GM21737 (cell line): ENCODE data around the gene SRGAP2.
"Not testable (repeated sequence)": the region's sequence is repeated elsewhere in the genome, so short reads cannot be mapped to it uniquely, and the experiment has no call there.

ENCODE experiments used
- ATAC-seq: cut with Tn5 transposase; IDR thresholded peaks from one replicate; pipeline ENCODE4 v1.9.1; 2021; ENCODE audit warnings: mild to moderate bottlenecking, moderate library complexity; ENCODE audit not compliant: unreplicated experiment

SRGAP2 gene

DNA sequence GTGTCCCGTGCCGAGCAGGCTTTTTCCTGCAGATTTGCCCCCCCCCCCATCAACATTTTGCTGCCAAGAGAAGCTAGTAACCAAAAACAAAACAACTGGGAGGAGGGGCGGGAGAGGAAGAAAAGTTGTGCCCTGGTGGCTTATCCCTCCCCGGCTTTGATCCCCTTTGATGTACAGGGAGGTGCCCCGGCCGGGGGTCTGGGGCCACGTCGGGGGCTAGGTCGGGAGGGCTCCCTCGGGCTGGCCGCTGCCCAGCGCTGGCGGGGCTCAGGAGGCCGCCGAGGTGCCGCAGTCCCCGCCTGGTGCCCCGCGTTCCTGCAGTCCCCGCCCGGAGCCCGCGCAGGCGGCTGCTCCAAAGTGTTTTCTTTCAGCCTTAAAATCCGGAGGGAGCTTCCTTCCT, 1.5 kb downstream of the SRGAP2 start:
- ATAC-seq = not testable (repeated sequence)

DNA sequence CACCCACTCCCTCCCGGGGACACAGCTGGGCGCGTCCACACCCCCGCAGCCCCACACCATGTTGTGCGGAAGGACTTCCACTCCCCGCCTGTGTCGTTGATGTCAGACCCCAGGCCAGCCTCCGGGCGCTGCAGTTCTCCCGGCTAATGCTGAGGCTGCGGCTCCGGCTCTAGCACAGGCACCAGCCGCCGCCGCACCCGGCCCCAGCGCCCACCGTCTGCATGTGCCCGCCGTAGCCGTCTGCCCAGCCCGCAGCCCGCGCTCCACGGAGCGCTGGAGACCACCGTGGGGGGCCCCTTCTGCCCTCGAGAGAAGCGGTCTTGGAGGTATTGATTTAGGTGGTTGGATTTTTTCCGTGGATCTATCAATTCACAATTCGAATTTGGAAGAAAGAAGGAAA, 2.2 kb downstream of the SRGAP2 start:
- not testable (repeated sequence) for ATAC-seq

DNA sequence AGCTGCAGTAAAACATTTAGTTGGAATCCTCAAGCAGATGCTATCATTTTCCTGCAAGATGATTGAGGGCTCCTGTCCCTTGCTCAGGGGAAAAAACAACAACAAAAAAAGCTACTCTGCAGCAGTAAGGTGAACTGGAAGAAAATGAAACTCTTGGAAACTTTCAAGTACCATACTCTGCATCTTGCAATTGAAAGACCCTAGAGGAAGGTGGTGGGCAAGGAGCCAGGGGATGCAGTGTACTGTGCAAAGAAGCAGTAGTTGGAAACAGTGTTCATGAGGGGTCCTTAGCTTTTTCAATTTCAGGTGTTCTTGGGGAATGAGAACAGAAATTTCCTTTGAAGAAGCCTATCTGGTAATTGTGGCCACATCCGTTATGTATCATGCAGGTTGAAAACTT, 7.5 kb downstream of the SRGAP2 start:
- not testable (repeated sequence) for ATAC-seq

DNA sequence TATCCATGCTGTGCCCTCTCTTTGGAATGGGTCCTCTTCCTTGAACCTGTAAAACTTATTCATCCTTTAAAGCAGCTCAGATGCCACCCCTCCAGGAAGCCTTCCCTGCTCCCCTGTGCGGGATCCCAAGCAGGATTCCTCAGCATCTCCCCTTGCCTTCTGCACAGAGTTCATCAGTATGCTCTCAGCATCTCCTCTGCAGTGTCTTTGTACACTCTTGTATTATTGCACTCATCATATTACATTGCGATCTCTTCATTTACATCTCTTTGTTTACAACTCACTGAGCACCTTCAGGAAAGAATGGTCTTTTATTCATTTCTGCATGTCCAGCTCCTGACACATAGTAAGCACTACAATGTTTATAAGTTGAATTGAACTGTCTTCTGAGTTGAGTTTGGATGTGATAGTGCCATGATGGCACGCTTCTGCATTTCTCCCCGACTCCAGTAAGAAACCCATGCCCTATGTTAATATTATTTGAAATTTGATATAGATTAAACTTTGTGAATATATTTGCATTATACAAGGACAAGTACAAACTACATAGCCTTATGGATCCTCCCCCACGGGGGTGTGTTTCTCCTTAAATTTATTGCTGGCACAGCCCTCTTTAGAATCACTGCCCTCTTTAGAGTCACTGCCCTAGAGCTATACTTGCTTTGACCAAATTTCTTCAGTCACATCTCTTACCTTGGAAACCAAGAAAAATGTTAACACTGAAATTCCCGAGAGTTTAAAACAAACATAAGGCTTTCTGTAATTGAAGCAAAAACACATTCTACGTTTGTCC, 12.5 kb downstream of the SRGAP2 start:
- ATAC-seq = not testable (repeated sequence)

DNA sequence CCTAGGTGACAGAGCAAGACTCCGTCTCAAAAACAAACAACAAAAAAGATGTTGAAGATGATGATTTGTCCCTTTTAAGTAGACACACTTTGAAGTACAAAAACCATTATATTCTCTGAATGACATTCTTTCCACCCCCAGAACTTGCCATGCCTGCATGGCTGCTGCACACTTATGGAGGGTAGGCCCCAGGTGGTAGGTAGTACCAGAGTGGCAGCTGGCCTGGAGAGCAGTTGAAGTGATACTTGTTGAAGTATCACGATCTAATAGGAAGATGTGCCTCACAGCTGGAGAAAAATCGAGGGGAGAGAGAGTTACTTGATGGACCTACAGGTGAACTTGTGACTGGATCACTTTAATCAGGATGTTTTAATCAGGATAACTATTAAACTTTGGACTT, 14.9 kb downstream of the SRGAP2 start:
- ATAC-seq = not testable (repeated sequence)

DNA sequence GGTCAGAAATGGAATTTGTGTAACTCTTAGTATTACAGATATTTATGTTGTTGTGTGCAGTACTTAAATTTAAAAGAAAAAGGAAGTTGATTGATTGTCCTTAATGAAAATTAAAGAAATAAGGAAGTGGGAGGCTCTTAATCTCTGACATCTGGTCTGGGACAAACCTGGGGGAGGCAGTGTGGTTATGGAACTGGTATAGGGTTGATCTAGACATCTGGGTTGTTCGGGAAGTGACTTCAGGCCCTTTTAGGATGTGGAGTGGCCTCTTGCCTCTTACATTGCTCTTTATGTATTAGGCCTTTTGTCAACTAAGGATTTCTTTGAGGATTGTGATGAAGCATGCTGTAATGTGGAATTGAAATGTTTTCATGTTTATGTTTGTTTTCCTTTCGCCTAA, 15.4 kb downstream of the SRGAP2 start:
- ATAC-seq = not testable (repeated sequence)

DNA sequence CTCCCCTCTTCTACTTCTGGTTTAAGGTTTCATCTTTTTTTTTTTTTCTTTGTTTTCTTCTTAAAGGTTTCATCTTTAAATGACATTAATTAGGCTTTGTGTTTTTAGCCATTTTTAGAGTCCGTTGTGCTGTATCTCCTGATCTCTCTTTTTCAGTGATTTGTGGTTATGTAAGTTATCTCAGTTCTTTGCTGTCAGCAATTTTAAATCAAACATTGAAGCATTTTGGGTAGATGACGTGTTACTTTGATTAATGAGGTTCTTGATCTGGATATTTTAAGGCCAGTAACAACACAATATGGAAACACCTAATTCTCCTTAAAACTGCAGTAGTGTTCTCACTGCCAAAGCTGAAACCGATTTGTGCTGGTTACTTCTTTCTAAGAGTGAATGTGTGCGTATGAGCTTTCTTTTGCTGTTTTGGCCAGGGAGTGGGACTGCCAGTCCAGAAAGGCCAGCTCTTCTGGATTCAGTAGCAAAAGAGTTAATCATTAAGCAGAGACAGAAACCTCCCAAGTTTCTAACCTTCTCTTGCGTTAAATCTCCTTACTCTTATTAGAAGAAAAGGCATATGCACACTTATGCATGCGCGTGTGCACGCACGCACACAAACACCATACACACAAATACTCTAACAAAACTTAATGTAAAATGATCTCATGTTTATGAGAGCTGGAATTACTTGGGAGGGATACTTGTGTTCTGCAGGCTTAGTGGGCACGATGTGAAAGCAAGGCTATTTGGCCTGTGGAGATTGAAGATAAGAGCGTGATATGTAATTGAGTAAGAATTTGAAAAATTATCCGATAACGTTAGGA, 16.4 kb downstream of the SRGAP2 start:
- ATAC-seq = not testable (repeated sequence)

DNA sequence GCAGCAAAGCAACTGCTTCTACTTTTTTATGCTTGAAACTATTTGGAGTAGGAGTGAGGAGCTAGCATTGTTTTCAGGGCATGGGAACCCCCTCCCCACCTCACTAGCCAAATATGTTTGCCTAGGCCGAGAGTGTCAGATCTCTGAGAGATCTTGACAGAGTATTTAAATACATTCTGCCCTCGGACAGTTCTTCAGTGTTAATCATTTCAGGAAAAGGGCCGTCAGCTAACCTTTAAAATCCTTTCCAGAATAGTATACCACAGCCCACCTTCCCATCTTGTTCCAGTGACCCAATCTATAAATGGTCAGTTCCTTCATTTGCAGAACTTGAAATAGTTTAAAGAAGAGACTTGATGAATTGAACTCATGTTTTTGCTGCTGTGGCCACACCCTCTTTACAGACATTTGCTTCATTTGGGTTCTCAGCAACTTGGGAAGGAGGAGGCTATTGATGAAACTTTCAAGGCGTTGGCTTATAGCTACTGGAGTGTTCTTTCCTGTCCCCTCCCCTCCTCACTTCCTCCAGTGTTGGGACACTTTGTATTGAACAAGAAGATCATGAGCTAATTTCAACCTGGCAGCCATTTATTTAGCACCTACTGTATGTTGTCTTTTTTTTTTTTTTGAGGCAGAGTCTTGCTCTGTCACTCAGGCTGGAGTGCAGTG, 17.1 kb downstream of the SRGAP2 start:
- ATAC-seq = not testable (repeated sequence)

DNA sequence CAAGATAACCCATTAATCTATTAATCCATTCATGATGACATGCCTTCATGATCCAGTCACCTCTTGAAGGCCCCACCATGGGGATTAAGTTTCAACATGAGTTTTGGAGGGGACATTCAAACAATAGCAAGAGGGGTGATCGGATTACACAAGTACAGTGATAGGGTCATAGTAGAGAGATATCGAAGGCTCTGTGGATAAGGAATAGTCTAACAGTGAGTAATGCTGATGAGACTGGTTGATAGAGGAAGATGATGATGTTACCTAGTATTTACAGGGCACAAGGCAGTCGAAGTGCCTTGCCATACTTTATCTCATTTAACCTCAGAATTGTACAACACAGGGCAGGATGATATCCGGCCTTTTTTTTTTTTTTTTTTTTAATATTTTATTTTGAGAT, 18.2 kb downstream of the SRGAP2 start:
- ATAC-seq = not testable (repeated sequence)

DNA sequence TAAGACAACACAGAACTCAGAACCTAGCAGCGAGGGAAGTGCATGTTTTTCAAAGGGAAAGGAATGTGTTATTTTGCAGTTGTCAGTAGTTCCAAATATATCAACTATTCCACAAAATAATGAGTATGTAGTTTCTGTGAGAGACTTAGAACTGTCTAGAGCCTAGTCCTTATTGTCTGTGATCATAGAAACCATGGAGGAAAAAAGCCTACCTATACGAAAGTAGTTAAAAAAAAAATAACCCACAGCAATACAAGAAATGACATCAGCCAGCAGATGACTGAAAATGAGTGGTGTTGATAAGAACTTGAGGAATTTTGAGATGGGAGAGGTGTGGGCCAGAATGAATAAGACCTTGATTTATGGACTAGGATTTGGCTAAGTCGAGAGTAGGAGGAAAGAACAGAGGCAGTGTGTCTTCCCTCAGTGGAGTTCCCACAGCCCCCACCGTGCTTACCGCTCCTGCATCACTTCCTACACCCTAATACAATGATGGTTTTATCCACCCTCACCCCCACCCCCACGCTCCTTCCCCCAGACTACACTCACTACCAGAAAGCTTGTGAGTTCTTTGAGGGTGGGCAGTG, 20.9 kb downstream of the SRGAP2 start:
- ATAC-seq = not testable (repeated sequence)

DNA sequence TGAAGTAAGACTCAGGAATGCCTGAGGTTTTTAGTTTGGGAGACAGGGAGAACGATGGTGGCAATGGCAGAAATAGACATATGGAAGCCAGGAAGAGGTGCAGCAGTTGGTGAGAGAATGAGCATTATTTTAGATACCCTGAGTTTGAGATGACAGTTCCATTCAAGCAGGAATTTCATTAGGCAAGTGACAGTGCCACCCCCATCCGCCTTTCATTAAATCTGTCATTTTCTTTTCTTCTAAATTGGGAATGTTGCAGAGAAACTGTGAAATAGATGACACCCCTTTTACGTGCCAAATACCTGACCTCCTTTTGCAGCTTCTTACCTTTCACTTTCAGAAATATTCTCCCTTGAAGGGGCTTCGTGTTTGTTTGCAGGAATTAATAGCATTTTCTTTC, 22.0 kb downstream of the SRGAP2 start:
- ATAC-seq = not testable (repeated sequence)

DNA sequence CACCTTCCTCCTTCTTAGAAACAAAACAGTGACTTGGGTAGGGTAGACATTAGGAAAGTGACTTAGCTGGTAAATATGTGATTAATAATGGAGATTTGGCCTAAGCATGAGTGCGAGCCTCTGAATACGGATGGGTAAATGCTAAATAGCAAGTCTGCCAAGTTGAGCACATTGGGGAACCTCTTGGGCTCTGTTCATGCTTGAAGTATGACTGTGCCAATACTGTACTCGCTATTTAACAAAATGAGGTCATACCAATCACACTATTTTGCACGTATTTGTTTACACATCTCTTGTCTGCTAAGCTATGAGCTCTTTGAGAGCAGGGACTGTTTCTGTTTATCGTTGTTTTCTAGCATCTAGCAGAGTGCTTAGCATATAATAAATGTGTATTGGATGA, 23.5 kb downstream of the SRGAP2 start:
- ATAC-seq = not testable (repeated sequence)

DNA sequence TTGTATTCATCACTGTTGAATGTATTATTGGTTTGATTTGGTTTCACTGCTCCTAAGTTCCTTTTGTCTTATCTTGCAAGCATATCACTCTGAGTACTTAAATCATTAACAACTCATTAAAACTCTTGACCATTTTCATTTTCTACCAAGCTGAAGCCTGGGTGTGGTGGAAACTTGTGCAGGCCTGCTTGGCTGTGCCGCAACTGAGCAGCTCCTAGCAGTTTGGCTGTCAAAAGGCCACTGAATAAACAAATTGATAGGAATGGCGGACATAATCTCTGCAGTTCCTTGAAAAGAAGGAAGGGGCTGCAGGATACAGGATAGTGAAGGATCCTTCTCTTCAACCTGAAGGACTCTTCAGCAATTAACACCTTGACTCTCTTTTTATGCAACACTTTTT, 25.9 kb downstream of the SRGAP2 start:
- ATAC-seq = not testable (repeated sequence)

DNA sequence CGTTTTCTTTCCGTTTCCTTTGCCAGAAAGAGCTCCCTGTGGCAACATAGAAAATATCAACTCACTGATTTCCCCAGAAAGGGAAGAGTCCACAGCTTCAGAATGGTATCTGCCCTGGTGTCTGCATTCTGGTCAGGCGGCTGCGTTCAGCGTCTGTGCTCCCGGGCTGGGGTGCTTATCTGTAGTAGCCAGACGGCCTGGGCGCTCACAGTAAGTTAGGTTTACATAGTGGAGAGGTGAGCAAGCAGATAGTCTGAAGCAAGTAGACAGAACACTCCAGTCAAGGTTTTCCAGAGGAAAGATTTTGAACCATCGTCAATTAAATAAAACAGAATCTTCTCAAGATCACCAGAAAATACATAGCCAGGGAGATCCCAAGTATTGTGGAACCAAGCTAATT, 28.6 kb downstream of the SRGAP2 start:
- not testable (repeated sequence) for ATAC-seq

DNA sequence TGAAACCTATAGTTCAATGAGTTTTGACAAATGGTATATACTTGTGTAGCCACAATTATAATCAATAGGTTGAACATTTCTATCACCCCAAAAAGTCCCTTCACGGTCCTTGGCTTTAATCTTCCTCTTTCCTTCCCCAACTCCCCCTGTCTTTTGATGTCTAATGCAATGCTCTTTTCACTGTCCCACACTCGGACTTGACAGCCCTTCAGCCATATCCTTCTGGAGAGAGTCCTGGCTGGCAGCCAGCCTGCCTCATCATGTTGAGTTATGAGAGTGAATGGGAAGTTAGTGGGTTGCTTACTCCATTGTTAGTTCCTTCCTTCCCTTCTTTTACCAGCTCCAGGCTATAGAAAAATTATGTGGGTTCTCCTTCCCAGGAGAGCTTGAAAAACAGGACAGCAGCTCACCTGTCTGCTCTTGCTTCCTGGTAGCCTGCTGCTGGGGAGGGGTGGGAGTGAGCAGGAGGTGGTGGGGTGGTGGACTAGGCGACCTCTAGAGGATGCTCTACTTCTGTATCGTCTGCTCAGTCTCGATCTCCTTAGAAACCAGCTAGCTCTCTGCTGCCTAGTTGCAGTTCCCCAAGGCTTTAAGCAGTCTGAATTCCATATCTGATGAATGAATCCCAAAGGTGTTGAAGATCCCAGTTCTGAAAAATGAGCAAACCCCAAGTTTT, 29.8 kb downstream of the SRGAP2 start:
- ATAC-seq = not testable (repeated sequence)

DNA sequence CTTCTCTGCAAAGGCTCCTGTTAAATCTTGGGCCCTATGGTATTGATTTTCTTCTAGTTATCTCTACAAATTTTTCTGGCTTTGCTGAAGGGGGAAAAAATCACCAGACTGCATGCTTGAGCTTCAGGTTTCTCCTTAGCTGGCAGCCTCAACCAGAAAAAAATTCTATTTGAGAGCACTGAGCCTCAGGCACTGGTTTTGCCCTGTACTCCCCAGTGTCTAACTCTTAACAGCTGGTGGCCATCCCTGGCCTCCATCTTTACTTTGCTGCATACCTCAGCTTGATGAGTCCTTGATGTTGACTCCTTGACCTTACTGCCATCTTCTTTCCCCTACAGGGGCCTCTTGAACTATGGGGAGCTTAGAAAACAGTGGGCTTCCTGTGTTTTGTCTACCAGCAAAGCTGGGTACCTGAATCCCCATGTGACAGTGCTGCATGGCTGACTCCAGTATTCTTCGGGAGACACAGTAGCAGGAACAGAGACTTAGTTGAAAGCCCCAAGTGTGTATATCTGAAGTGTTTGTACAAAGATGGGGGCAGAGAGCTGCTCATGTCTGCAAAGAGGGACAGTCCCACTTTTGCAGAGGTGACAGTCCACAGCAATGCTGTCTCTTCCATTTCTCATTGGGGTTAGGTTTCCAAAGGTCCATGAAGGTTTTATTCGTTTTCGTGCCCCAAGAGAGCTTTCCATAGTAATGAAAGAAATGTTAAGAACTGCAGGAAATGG, 31.0 kb downstream of the SRGAP2 start:
- not testable (repeated sequence) for ATAC-seq

DNA sequence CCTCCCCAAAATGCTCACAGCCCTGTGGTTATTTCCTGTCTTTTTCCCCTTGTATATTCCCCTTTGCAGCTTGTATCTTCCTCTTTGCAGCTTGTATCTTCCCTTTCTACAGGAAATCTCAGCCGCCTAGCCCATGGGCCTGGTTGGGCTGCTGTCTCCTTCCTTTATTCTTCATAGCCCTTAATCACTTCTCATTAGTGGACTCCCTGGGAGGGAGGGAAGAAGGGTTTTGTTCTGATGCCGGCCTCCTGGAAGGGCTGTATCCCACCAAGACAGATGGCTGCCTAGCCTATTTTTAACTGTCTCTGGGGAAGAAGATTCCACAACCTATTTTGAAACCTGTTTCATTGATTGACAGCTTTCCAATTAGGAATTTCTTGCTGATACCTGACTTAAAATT, 31.8 kb downstream of the SRGAP2 start:
- ATAC-seq = not testable (repeated sequence)

DNA sequence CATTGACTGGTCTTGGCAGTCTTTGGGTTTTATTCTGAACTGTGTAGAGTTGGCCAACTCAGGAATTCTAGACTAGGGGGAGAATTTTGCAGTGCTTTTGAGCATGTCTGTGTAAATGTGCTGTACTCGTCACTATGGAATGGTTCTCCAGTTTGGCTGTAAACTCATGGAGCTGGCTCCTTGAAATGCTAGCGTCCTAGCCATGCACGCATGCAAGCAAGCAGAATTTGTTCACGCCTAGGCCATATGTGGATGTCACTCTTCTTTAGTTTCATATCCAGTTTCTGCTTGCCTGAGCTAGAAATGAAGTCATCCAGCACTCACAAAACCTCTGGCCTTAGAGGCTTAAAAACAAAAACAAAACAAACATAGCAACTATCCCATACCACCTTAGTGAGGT, 36.9 kb downstream of the SRGAP2 start:
- not testable (repeated sequence) for ATAC-seq

DNA sequence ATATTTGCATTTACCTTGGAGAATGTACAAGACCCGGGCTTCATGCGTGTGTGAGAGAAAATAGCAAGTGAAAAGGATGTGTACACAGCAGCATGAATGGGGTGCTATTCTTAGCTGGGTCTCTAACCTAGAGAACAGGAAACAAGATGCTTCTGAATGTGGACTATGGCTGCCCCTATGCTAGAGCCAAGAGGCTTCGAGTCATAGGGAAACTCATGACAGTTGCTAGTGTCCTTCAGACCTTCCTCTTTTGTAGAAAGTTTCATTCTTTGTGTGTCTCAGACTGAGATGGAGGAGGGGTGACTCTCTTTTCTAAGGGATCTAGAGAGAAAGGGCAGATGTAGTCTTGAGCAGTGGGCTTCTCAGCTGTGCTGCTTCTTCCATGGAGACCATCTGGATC, 40.0 kb downstream of the SRGAP2 start:
- peak; percentile 97 for ATAC-seq

DNA sequence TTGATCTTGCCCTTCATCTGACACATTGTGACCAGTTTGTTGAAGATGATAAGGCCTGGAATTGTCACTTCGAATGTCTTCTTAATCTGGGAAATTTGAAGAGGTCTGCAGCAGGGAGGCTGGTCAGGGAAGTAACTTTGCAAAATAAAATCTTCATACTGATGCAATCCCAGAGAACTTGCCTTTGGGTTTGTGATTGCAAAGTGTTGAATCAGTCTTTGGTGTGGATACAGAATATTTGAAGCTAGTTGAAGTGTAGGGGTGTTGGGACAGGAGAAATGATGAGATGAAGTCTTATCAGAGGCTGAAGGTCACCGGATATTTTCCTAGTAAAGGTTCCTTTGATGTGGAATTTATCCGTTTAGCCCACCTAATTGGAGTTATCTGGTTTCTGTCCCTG, 42.1 kb downstream of the SRGAP2 start:
- ATAC-seq = not testable (repeated sequence)
